T47D (cell line): ENCODE results near the gene UGT8.
A peak's percentile ranks its signal among the peaks of the same experiment; 100 is the strongest.
"Not testable (repeated sequence)": the region's sequence is repeated elsewhere in the genome, so short reads cannot be mapped to it uniquely, and the experiment has no call there.

Experiments
- DNase-seq, 2 experiments: peaks; one replicate each; pipeline versions ENCODE4 v3.0.0 to v3.0.0-alpha.2; 2011 to 2012; ENCODE audit warnings: low read depth in 1 of 2, low spot score in 1 of 2
- JUND ChIP-seq: IDR thresholded peaks from 2 replicates; pipeline ENCODE4 v1.6.1; 2012; ENCODE audit warnings: low read depth
- in situ Hi-C: cut with HindIII; loops from 2 replicates; pipeline ENCODE4 v1.10.0; 2016; ENCODE audit warnings: low sequenced_read_pairs, low pct_unique_long_range_greater_than_20kb

UGT8 gene, protein sequence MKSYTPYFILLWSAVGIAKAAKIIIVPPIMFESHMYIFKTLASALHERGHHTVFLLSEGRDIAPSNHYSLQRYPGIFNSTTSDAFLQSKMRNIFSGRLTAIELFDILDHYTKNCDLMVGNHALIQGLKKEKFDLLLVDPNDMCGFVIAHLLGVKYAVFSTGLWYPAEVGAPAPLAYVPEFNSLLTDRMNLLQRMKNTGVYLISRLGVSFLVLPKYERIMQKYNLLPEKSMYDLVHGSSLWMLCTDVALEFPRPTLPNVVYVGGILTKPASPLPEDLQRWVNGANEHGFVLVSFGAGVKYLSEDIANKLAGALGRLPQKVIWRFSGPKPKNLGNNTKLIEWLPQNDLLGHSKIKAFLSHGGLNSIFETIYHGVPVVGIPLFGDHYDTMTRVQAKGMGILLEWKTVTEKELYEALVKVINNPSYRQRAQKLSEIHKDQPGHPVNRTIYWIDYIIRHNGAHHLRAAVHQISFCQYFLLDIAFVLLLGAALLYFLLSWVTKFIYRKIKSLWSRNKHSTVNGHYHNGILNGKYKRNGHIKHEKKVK

DNA sequence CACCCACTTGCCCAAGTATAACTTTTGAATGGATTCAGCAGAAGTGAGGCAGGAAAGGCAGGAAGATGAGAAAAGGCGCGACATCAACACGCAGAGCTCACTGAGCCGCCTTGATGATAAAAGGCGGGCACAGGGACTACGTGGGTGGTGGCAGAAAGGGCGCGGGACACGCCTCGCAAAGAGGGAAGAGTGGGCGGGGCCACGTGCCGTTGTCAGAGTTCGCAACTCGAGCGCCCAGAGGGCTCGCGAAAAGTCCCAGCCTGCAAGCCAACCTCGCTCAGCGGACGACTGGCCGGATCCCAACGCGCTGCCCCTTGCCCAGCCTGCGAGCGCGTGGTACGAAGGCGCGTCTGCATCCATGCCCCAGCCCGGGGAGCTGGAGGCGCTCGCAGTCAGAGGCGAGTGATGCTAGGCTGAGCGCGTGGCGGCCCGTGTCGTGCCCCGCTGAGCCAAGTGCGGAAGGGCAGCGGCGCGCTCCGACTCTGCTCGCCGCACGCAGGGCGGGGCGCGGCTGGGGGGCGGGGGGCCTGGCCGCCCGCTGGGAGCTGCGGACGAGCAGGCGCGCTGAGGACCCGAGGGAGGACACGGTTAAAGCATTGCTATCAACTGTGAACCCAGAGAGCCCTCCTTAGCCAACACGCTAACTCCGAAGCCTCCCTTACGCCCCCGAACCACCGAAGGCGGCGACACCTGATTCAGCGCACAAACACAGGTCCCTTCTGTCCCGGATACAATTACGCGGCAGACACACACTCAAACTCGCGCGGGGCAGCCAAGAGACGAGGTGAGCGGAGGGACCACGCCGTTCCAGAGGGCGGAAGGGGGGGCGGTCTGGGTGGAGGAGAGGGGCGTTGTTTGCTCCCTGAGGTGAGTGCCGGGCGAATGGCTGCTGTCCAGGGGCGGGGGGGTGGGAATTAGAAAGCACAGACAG lies at the start of gene UGT8:
TSS of gene UGT8 (plus strand) at position 617 of the 931 bp plus-strand sequence. CDS start 24,074 bp downstream, outside the sequence.
- in situ Hi-C loops, result no loop called here
- no peak for TF ChIP-seq JUND
- DNase-seq, result no peak

DNA sequence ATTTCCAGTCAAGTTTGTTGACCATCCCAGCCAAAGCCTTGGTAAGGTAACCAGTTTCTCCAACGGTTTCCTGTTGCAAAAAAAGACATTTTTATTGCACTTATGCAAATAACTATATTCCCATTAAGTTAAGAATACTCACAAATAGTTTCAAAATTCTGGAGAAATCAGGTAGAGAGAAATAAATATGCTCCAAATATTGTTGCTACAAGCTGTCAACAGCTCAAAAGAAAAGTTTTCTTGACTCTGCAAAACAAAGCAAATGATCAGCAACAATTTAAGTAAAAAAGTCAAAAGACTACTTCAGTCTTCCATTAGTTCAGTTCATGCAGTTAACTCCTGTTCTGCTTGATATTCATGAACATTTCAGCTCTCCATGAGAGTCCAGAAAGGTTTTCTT lies 49.0 kb upstream of the UGT8 start:
- in situ Hi-C loops, result no loop called here
- DNase-seq, result peak in 1 of 2 experiments; percentile 1
- no peak for TF ChIP-seq JUND

DNA sequence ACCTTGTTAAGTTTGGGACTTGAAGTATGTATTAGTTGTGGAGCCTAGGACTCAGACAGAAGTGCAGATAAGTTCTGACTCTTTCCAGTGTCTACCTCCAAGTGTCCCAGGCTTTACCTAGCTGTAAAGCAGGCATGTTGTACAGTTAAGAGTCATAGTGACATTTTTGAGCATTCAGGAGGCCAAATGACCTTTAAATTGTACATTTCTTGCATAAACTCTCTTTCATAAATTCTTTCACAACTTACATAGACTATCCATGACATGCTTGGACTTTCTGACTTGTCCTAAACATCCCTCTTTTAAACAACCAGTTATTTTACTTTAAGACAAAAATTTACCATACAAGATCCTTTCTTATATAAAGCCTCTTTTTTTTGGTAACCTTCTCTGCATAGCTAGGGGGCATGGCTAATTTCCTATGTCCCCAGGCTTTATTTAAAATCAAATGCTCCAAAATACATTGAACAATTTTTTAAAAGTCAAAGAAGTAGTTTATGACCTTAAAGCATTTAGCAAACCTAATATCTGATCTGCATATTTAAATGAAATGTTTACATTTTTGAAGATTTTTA lies 40.1 kb upstream of the UGT8 start:
- peak in 1 of 2 experiments; percentile 30 for DNase-seq
- TF ChIP-seq JUND, result no peak
- in situ Hi-C loops, result no loop called here

DNA sequence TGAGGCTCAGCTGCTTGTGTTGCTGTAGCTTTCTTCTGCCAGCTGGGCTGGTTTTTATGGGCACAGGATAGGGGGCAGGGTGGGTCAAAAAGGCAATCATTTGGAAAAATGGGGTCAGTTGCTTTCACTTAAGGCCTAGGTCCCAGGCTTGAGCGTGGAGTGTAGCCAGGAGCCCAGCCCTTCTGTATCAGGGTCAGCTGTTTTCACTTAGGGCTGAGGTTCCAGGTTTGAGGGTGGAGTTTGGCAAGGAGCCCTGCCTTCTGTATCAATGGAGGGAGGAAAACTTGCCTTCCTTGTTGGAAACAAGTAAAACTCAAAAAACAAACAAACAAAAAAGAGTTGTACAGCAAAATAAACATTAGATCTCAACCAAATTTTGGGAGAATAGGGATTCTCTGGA lies 37.0 kb upstream of the UGT8 start:
- in situ Hi-C loops, result no loop called here
- DNase-seq, result no peak
- TF ChIP-seq JUND, result no peak

DNA sequence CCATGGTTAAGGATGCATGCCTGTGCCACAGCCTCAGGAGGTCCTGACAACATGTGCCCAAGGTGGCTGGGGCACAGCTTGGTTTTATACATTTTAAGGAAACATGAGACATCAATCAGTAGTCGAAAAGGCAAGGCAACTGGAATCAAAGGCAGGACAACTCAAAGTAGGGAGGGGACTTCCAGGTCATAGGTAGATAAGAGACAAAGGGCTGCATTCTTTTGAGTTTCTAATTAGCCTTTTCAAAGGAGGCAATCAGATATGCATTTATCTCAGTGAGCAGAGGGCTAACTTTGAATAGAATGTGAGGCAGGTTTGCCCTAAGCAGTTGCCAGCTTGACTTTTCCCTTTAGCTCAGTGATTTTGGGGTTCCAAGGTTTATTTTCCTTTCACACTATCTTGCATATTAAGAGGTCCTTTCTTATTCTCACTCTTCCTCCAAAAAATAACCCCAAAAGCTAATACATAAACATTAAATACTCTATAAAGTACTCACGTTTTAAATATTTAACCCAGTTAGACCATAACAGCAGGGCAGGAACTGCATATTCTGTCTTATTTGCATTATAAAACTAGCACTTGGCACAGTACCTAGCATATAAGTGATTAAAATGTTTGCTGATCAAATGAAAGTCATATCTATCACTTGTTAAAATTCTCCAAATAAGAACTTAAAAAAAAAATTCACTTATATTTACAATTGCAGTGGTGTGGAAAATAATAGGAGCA lies 36.3 kb upstream of the UGT8 start:
- in situ Hi-C loops, result no loop called here

DNA sequence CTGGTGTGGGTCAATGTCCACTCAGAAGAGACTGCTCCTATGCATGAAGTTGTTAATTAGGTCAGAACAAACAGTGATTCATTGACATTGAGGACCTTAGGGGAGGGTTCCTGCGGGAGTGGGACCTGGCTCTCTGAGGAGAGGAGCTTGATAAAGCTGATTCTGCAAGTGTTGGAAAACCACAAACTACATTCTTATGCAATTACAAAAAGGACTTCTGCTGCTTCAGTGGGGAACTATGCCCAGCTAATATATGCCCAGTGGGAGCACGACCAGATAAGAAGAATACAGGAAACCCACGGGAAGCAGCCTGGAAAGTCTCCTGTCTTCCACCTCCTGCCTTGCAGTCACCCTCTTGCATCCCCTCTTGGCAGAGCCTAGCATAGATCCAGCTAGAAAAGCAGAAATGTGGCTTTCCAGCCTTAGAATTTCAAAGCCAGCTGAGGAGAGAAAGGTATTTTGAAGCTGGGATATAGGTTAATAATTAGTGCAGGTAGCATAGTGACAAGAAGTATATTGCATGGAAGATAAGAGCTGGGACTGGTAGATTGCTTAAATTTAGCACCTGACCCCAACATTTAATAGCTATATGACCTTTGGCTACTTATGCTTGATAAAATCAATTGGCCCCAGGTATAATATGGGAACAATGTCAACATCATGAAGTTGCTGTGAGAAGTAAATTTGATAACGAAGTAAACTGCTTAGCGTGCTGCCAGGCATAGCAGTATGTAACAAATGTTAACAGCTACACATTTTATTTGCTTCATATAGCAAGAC lies 34.9 kb upstream of the UGT8 start:
- TF ChIP-seq JUND, result no peak
- no peak for DNase-seq
- in situ Hi-C loops, result no loop called here

More for the DNA sequence above, 36.3 kb upstream of the UGT8 start:
- TF ChIP-seq JUND, result no peak
- no peak for DNase-seq

DNA sequence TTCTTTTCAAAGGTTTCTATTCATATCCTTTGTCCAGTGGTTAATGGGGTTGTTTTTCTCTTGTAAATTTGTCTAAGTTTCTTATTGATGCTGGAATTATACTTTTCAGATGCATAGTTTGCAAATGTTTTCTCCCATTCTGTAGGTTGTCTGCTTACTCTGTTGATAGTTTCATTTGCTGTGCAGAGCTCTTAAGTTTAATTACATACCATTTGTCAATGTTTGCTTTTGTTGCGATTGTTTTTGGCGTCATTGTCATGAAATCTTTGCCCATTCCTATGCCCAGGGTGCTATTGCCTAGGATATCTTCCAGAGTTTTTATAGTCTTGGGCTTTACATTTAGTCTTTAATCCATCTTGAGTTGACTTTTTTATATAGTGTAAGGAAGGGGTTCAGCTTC lies 21.2 kb upstream of the UGT8 start:
- no peak for DNase-seq
- in situ Hi-C loops, result no loop called here
- no peak for TF ChIP-seq JUND

DNA sequence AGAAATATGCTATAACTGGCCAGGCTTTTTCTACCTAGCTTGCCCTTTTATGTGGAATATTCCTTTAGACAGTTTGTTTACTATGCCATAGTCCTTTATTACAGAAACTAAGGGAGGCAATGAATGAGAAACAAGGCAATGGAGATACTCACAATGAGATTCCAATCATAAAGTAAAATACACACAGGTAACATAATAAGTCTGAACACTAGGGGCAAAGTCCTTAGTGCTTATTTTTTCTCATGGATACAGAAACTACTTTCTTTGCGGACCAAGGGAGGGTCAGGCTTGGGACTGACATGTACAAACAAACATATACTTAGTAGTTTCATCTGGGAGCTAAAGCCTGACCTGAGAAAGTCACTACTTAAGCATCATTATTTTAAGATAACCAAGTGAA lies 16.0 kb upstream of the UGT8 start:
- DNase-seq, result no peak
- in situ Hi-C loops, result no loop called here

DNA sequence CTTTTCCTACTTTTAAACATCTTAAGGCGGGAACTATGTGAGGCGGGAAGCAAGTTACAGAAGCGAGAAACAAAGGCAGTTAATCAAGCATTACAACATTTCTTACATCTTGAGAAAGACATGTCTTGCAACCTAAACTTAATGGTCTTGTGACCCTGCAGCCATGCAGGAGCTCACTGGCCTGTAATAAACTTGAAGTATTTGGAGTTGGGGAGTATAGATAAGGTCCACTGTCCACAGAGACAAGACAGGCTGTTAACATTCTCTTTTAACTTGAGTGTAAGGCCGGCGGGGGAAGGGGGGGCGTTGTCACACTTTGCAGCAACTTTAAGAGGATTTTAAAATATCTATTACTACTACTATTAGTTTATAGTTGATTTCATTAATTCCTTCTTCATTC lies 10.3 kb upstream of the UGT8 start:
- in situ Hi-C loops, result no loop called here
- no peak for DNase-seq
- TF ChIP-seq JUND, result no peak

More for the DNA sequence above, 16.0 kb upstream of the UGT8 start:
- TF ChIP-seq JUND, result no peak

DNA sequence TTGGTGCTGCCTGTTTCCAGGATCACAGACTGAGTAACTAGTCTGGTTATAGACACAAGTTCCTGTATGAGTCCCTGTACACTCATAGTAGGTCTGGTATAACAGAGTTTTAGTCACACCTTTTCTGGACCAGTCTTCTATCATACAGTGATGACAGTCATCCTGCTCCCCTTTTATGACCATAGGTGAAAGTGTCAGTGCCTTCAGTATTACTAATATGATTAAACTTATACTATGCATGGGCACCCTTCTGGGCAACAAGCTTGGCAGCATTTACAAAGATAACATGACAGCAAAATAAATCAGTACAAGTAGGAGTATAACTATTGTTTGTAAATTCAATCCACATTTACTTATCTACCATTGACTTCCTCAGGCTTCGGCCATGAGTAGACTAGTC lies 8.2 kb upstream of the UGT8 start:
- DNase-seq, in situ Hi-C loops: not testable (repeated sequence)

DNA sequence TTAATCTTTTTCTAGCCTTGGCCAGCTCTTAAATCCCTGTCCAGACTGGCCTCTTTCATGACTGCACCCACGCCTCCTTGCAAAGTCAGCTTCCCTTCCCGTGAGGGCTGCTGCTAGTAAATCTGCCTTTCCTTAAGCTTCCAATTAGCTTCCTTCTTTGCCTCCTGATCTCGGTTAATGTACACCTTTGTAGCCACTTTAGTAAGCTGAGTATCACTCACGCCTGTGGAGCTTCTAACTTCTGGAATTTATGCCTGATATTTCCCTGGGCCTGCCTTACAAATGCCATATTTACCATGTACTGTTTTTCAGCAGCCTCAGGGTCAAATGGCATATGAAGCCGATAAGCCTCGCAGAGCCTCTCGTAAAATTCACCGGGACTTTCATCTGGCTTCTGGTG lies 5.1 kb upstream of the UGT8 start:
- in situ Hi-C loops, result no loop called here
- no peak for DNase-seq
- no peak for TF ChIP-seq JUND

DNA sequence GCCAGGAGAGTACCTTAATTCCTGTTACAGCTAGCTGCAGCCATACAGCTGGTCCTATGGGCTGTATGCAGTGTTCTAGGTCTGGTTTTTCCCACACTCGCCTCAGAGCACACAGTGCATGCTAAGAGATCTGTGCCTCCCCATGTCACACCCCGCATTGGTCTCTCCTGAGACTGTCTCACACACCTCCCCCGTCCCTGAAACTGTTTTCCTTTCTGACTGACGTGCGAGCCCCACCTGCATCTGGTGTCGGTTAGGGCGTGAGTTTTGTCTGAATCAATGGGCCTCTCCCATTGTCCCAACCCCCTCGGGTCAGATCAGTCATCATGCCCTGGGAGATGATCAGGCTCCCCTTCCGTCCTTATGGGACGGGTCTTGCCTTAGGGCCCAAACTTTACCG lies 3.4 kb upstream of the UGT8 start:
- TF ChIP-seq JUND, result no peak
- DNase-seq, result no peak
- in situ Hi-C loops, result no loop called here
